ENCODE results near the gene HDHD5. TPM values are rescaled to one million over a fixed set of nuclear protein-coding genes. Genes with fewer than 3 reads are reported as not detected.

The HDHD5 gene
- total and polyA plus RNA-seq, 2 of the 13 experiments (the other 11 are each of a cell fraction or from before 2014, with no cell fraction given): not detected

DNA sequence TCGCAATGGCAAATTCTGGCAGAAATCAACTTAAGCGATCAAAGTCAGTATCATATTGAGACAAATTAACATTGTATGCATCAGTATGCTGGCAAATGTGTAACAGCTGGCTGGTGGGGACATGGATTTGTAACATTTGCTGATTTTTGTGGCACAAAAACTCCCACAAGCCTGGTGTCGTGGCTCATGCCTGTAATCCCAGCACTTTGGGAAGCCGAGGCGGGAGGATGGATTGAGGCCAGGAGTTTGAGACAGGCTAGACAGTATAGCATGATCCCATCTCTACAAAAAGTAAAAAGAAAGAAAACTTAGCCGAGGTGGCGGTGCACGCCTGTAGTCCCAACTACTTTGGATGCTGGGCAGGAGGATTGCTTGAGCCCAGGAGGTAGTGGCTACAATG lies 17.6 kb upstream of the HDHD5 start:
- Histone ChIP-seq H3K9me3 (ENCODE audit: low read length) (no peaks in the 10 kb centered on the region), H2AFZ (ENCODE audit: low read length) (no peak overlapping the region), H3K79me2 (ENCODE audit: insufficient read depth, low read length) (no peaks in the 10 kb centered on the region), H3K4me2 (ENCODE audit: low read depth, low read length) (no peak overlapping the region), H3K27me3 (ENCODE audit: control insufficient read depth in 1 of 2, insufficient read depth in 2 of 2, low read length in 2 of 2) (peaks cover 0 to 16% of the 10 kb centered on the region in 2 experiments; a peak in 2 of 5 replicates), H4K20me1 (ENCODE audit: insufficient read depth, low read length) (no peaks in the 10 kb centered on the region), H3K4me1 (ENCODE audit: insufficient read depth, low read length) (no peaks in the 10 kb centered on the region), H3K27ac (ENCODE audit: extremely low read length, insufficient read depth, low read length) (no peak overlapping the region), H3K9ac (ENCODE audit: insufficient read depth, low read depth, low read length) (no peak overlapping the region), H3K36me3 (replicated peaks in 1 of 2; ENCODE audit: control insufficient read depth in 1 of 2, insufficient read depth in 2 of 2, low read length in 2 of 2) (no peaks in the 10 kb centered on the region), H3K4me3 (replicated peaks in 1 of 3; ENCODE audit: insufficient read depth in 1 of 3, low read depth in 2 of 3, low read length in 3 of 3) (no peak overlapping the region)
- TF ChIP-seq MED8 (CRISPR knock-in tag; IDR thresholded peaks at IDR 0.05; ENCODE audit: insufficient replicate concordance) (no peak), ZNF788 (CRISPR knock-in tag; IDR thresholded peaks at IDR 0.05; ENCODE audit: borderline replicate concordance) (no peak), GZF1 (CRISPR knock-in tag; IDR thresholded peaks at IDR 0.05) (no peak), ZBTB38 (CRISPR knock-in tag; IDR thresholded peaks at IDR 0.05) (no peak), SMARCC2 (IDR thresholded peaks at IDR 0.05) (no peak), ZNF468 (CRISPR knock-in tag; IDR thresholded peaks at IDR 0.05) (no peak), SAP130 (CRISPR knock-in tag; IDR thresholded peaks at IDR 0.05; ENCODE audit: low read depth) (no peak)
- TF ChIP-seq, protein P1, sequence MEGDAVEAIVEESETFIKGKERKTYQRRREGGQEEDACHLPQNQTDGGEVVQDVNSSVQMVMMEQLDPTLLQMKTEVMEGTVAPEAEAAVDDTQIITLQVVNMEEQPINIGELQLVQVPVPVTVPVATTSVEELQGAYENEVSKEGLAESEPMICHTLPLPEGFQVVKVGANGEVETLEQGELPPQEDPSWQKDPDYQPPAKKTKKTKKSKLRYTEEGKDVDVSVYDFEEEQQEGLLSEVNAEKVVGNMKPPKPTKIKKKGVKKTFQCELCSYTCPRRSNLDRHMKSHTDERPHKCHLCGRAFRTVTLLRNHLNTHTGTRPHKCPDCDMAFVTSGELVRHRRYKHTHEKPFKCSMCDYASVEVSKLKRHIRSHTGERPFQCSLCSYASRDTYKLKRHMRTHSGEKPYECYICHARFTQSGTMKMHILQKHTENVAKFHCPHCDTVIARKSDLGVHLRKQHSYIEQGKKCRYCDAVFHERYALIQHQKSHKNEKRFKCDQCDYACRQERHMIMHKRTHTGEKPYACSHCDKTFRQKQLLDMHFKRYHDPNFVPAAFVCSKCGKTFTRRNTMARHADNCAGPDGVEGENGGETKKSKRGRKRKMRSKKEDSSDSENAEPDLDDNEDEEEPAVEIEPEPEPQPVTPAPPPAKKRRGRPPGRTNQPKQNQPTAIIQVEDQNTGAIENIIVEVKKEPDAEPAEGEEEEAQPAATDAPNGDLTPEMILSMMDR (CRISPR knock-in tag; IDR thresholded peaks at IDR 0.05): no peak
- FAIRE-seq (no peak), ATAC-seq (no peak), DNase-seq (ENCODE audit: low spot score) (no peak)
- 36% methylated on average over 8 of the region's 8 CpGs for WGBS (ENCODE audit: low lambda C conversion rate)
- POLR2A ChIA-PET: no interaction called here
- BruUV-seq (replicated peaks): no TSS peak
- intact Hi-C loops (cut with micrococcal nuclease; ENCODE audit: unreplicated experiment) (no loop called here), in situ Hi-C loops (cut with HindIII; ENCODE audit: extremely low pct_ligation_motif_present, low pct_unique_long_range_greater_than_20kb) (loop anchor here (10.0 kb wide), 1 partner anchor 102 kb away; no protein-coding TSS in a partner anchor)
- CTCF ChIA-PET (ENCODE audit: low intra/inter-chr PET ratio, low total read pairs): interaction anchor here (1.6 kb wide), 1 partner anchor 102 kb away, joined by 7 read pairs; no protein-coding TSS in a partner anchor

All from HepG2 (cell line).